A549 (cell line): ENCODE data around the gene ACER3.

Experiments
- CBX8 ChIP-seq: fragments of 200-600 bp; sonication (generic); IDR thresholded peaks from 2 replicates; pipeline ENCODE4 v1.6.1; 2016
- CHD2 ChIP-seq: fragments of 150-350 bp; IDR thresholded peaks from 2 replicates; pipeline ENCODE4 v1.6.1; 2014; ENCODE audit warnings: low read length; ENCODE audit not compliant: partially characterized antibody
- CTCF ChIP-seq: fragments of >200 bp; sonication (Bioruptor Twin); formaldehyde crosslinking; IDR thresholded peaks from 3 replicates; pipeline ENCODE4 v1.5.1; 2016
- EP300 ChIP-seq, 2 experiments: fragments of >200 bp; sonication (Bioruptor Twin); formaldehyde crosslinking; IDR thresholded peaks; 2 replicates in 1 of 2; 3 replicates in 1 of 2; pipeline ENCODE4 v1.6.1; 2016 to 2017
- GATA3 ChIP-seq: IDR thresholded peaks from 2 replicates; pipeline ENCODE4 v1.6.1; 2012; ENCODE audit warnings: borderline replicate concordance
- HDAC2 ChIP-seq: fragments of 200-600 bp; sonication (generic); IDR thresholded peaks from 2 replicates; pipeline ENCODE4 v1.6.1; 2016
- MYC ChIP-seq: IDR thresholded peaks from 2 replicates; pipeline ENCODE4 v1.6.1; 2012; ENCODE audit warnings: mild to moderate bottlenecking, inconsistent platforms, low read length, improper control_type of control experiment, borderline replicate concordance
- POLR2A ChIP-seq: IDR thresholded peaks from 2 replicates; pipeline ENCODE4 v1.6.1; 2012; ENCODE audit warnings: mild to moderate bottlenecking, low read length
- RAD21 ChIP-seq, 2 experiments: fragments of >200 bp in 1 of 2; sonication (Bioruptor Twin) in 1 of 2; formaldehyde crosslinking in 1 of 2; IDR thresholded peaks in 1 of 2; conservative IDR thresholded peaks in 1 of 2; 2 replicates in 1 of 2; 3 replicates in 1 of 2; pipeline ENCODE4 v1.6.1; 2012 to 2018; ENCODE audit warnings: inconsistent platforms in 1 of 2
- REST ChIP-seq: fragments of 200-600 bp; sonication (generic); IDR thresholded peaks from 2 replicates; pipeline ENCODE4 v1.6.1; 2016; ENCODE audit warnings: antibody characterized with exemption, mild to moderate bottlenecking, moderate library complexity
- SREBF2 ChIP-seq: fragments of 450-650 bp; IDR thresholded peaks from 2 replicates; pipeline ENCODE4 v1.6.1; 2014; ENCODE audit warnings: mild to moderate bottlenecking, moderate library complexity
- TF ChIP-seq, protein P1 (sequence below): fragments of 450-650 bp; IDR thresholded peaks from 2 replicates; pipeline ENCODE4 v1.6.1; 2014; ENCODE audit warnings: antibody characterized with exemption
- TF ChIP-seq, protein P2 (sequence below): fragments of >200 bp; sonication (Bioruptor Twin); formaldehyde crosslinking; IDR thresholded peaks from 2 replicates; pipeline ENCODE4 v1.6.1; 2016
- TF ChIP-seq, protein P3 (sequence below): IDR thresholded peaks from 2 replicates; pipeline ENCODE4 v1.6.1; 2012

DNA sequence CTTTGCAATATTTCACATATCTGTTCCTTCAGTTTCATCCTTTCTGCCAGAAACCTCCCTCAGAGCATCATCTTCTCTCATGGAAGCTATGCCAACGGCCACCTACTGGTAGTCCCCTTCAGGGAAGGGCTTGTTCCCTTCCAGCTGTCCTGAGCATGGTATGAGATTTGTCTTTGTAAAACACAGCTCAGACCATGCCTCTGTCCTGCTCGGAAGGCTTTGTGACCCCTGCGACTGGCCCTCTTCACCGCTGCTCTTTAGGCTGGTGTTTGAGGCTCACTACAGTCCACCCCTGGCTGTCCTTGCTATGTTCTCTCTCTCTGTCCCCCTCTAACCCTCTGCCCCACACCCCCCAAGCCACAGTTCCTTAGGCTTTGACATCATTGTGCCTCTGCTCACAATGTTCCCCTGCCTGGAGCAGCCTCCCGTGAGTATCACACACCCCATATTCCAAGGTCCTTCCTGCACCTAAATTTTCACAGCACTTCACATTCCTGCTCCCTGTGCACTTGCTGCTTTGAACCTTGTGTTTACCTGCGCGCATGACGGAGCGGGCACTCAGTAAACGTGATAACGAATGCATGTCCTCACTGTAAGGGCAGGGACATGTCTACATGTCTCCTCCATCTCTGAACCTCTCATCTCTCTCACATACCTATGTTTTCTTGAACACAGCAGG is 24.0 kb upstream of the ACER3 start:
- TF ChIP-seq, protein P1, sequence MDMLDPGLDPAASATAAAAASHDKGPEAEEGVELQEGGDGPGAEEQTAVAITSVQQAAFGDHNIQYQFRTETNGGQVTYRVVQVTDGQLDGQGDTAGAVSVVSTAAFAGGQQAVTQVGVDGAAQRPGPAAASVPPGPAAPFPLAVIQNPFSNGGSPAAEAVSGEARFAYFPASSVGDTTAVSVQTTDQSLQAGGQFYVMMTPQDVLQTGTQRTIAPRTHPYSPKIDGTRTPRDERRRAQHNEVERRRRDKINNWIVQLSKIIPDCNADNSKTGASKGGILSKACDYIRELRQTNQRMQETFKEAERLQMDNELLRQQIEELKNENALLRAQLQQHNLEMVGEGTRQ: no peak
- TF ChIP-seq CTCF: no peak; the same call in 2 of the 3 replicates
- no peak for TF ChIP-seq POLR2A
- 0 out of 5 replicates have a peak, but pooled peaks of 1 of the 2 experiments have one; percentile 12 for TF ChIP-seq RAD21 (conservative IDR thresholded peaks at IDR 0.05 in 1 of 2, IDR thresholded peaks at IDR 0.05 in 1 of 2)
- no peak for TF ChIP-seq CBX8
- TF ChIP-seq, protein P2, sequence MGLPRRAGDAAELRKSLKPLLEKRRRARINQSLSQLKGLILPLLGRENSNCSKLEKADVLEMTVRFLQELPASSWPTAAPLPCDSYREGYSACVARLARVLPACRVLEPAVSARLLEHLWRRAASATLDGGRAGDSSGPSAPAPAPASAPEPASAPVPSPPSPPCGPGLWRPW: no peak
- no peak for TF ChIP-seq EP300 (IDR thresholded peaks at IDR 0.05)
- no peak for TF ChIP-seq HDAC2
- no peak for TF ChIP-seq GATA3
- TF ChIP-seq MYC: no peak
- TF ChIP-seq REST: no peak
- TF ChIP-seq SREBF2: no peak
- TF ChIP-seq CHD2: no peak
- TF ChIP-seq, protein P3, sequence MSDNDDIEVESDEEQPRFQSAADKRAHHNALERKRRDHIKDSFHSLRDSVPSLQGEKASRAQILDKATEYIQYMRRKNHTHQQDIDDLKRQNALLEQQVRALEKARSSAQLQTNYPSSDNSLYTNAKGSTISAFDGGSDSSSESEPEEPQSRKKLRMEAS: no peak
